ENCODE results near the gene GLOD4. TPM values are rescaled to one million over a fixed set of nuclear protein-coding genes. Genes with fewer than 3 reads are reported as not detected.

Gene GLOD4
- total RNA-seq, 1 experiment from 2014 or later, result 69.7 TPM

GRCh38 chr17:746783-747629, 35.1 kb downstream of the GLOD4 start:
- Mint-ChIP-seq H3K36me3 (ENCODE audit: insufficient read depth, unreplicated experiment) (peaks cover 31% of the 10 kb centered on the region), H3K27ac (ENCODE audit: unreplicated experiment) (no peak overlapping the region), H3K4me3 (ENCODE audit: unreplicated experiment) (no peak overlapping the region), H3K4me1 (ENCODE audit: low read depth, unreplicated experiment) (peaks cover 7% of the 10 kb centered on the region), H3K27me3 (ENCODE audit: insufficient read depth, unreplicated experiment) (no peaks in the 10 kb centered on the region), H3K9me3 (ENCODE audit: unreplicated experiment) (no peaks in the 10 kb centered on the region)
- no peak for TF ChIP-seq CTCF (IDR thresholded peaks at IDR 0.05; ENCODE audit: insufficient read depth in 1 of 2, low read depth in 1 of 2, low read length in 1 of 2, severe bottlenecking in 1 of 2, unreplicated experiment in 1 of 2)
- POLR2A ChIA-PET, result no interaction called here
- no TSS peak for BruUV-seq (replicated peaks)
- intact Hi-C loops (cut with micrococcal nuclease; ENCODE audit: unreplicated experiment), result no loop called here
- Histone ChIP-seq H3K27me3 (replicated peaks; ENCODE audit: control insufficient read depth, insufficient read depth, low read length) (no peaks in the 10 kb centered on the region), H3K4me3 (ENCODE audit: low read depth, low read length) (no peak overlapping the region), H3K36me3 (ENCODE audit: control insufficient read depth, insufficient read depth, low read length) (no peaks in the 10 kb centered on the region; the same call in 1 of the 2 replicates), H3K9me3 (no peaks in the 10 kb centered on the region), H3K4me1 (no peaks in the 10 kb centered on the region)
- no peak for DNase-seq
- CTCF ChIA-PET, result no interaction called here

- Mint-ChIP-seq H3K9me3 (ENCODE audit: unreplicated experiment) (no peaks in the 10 kb centered on the region), H3K27ac (ENCODE audit: unreplicated experiment) (no peak overlapping the region), H3K36me3 (ENCODE audit: insufficient read depth, unreplicated experiment) (peaks cover 30% of the 10 kb centered on the region), H3K27me3 (ENCODE audit: insufficient read depth, unreplicated experiment) (no peaks in the 10 kb centered on the region), H3K4me1 (ENCODE audit: low read depth, unreplicated experiment) (peaks cover 7% of the 10 kb centered on the region), H3K4me3 (ENCODE audit: unreplicated experiment) (no peak overlapping the region)
- Histone ChIP-seq H3K9me3 (no peaks in the 10 kb centered on the region), H3K4me3 (ENCODE audit: low read depth, low read length) (no peak overlapping the region), H3K4me1 (no peaks in the 10 kb centered on the region), H3K27me3 (replicated peaks; ENCODE audit: control insufficient read depth, insufficient read depth, low read length) (no peaks in the 10 kb centered on the region), H3K36me3 (ENCODE audit: control insufficient read depth, insufficient read depth, low read length) (no peaks in the 10 kb centered on the region; the same call in 1 of the 2 replicates)
- intact Hi-C loops (cut with micrococcal nuclease; ENCODE audit: unreplicated experiment), result no loop called here
- BruUV-seq (replicated peaks), result no TSS peak
- no peak for DNase-seq
- ChIA-PET CTCF (no interaction called here), POLR2A (no interaction called here)
- no peak for TF ChIP-seq CTCF (IDR thresholded peaks at IDR 0.05; ENCODE audit: insufficient read depth in 1 of 2, low read depth in 1 of 2, low read length in 1 of 2, severe bottlenecking in 1 of 2, unreplicated experiment in 1 of 2)
Observed at GRCh38 chr17:746181-746580, 35.9 kb downstream of the GLOD4 start.

GRCh38 chr17:745406-745805, 36.7 kb downstream of the GLOD4 start:
- ChIA-PET POLR2A (no interaction called here), CTCF (no interaction called here)
- DNase-seq, result no peak
- no peaks in the 10 kb centered on the region for H3K27me3 ChIP-seq (replicated peaks; ENCODE audit: control insufficient read depth, insufficient read depth, low read length)
- H3K4me3 ChIP-seq (ENCODE audit: low read depth, low read length), result no peak overlapping the region
- no peaks in the 10 kb centered on the region; the same call in 1 of the 2 replicates for H3K36me3 ChIP-seq (ENCODE audit: control insufficient read depth, insufficient read depth, low read length)
- no peaks in the 10 kb centered on the region for H3K4me1 ChIP-seq
- no TSS peak for BruUV-seq (replicated peaks)
- H3K9me3 Mint-ChIP-seq (ENCODE audit: unreplicated experiment), result no peaks in the 10 kb centered on the region
- no peak overlapping the region for H3K27ac Mint-ChIP-seq (ENCODE audit: unreplicated experiment)
- no peaks in the 10 kb centered on the region for H3K27me3 Mint-ChIP-seq (ENCODE audit: insufficient read depth, unreplicated experiment)
- no peak for TF ChIP-seq CTCF (IDR thresholded peaks at IDR 0.05; ENCODE audit: insufficient read depth in 1 of 2, low read depth in 1 of 2, low read length in 1 of 2, severe bottlenecking in 1 of 2, unreplicated experiment in 1 of 2)
- peaks cover 3% of the 10 kb centered on the region for H3K4me1 Mint-ChIP-seq (ENCODE audit: low read depth, unreplicated experiment)
- intact Hi-C loops (cut with micrococcal nuclease; ENCODE audit: unreplicated experiment), result no loop called here
- H3K36me3 Mint-ChIP-seq (ENCODE audit: insufficient read depth, unreplicated experiment), result peaks cover 30% of the 10 kb centered on the region
- H3K4me3 Mint-ChIP-seq (ENCODE audit: unreplicated experiment), result no peak overlapping the region
- no peaks in the 10 kb centered on the region for H3K9me3 ChIP-seq

Measured in Caco-2 (cell line).